ENCODE measurements around the gene PCSK5. TPM values are rescaled to one million over a fixed set of nuclear protein-coding genes. Genes with fewer than 3 reads are reported as not detected.

PCSK5 gene
- total RNA-seq, 1 experiment from 2014 or later = 6.9 TPM

DNA sequence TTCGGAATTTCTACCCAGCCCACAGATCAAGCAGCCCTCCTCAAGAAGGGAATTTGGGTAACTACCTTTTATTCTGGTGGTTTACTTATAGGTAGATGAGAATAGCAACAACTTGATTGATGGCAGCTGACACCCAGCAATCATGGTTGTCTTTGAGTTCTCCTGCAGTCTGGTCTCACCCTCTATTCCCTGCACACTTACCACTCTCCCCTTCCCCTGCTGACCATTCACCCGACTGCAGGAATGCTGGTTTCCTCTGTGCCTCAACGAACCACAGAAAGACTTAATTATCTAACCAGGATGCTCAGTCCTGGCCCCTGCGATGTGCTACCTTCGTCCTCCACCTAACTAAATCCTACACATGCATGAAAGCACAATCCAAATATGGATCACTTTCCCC, 260.8 kb downstream of the PCSK5 start:
- intact Hi-C loops (cut with micrococcal nuclease) = no loop called here

DNA sequence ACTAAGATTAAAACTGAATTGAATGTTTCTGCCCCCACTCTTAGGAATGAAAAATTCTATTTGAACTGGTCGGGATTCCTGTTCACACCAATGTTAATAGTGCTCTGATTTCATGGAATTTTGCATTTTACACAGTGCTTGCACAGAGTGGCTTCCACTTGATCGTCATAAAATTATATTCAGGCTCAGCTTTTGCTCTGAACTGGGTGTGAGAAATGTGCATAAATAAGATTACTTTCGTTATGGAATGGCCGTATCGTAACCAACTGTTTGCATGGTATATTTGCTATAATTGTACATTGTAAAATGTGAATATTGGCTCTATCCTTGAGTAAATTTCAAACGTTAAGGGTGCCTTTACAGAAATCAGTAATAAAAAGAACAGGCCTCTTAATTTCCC, 262.9 kb downstream of the PCSK5 start:
- H3K9me3 ChIP-seq (ENCODE audit: control insufficient read depth in 1 of 2, insufficient read depth in 1 of 2, low read depth in 1 of 2, low read length in 2 of 2) = no peaks in the 10 kb centered on the region
- TF ChIP-seq EZH2 (IDR thresholded peaks at IDR 0.05) (no peak), SRF (IDR thresholded peaks at IDR 0.05; ENCODE audit: low read depth) (no peak), ATF3 (IDR thresholded peaks at IDR 0.05) (no peak), ZNF274 (IDR thresholded peaks at IDR 0.05; ENCODE audit: low read depth, low read length) (no peak), CBX3 (IDR thresholded peaks at IDR 0.05; ENCODE audit: low read depth) (no peak)
- H3K4me2 ChIP-seq (ENCODE audit: low read length) = no peak overlapping the region
- ATAC-seq (no peak), DNase-seq (ENCODE audit: low read depth, low spot score) (no peak)
- ChIA-PET POLR2A (no interaction called here), CTCF (no interaction called here), RAD21 (ENCODE audit: low non-redundant PET in 1 of 2, low total read pairs in 2 of 2, uncharacterized antibody in 2 of 2, unreplicated experiment in 2 of 2) (no interaction called here)
- no peaks in the 10 kb centered on the region for H4K20me1 ChIP-seq (ENCODE audit: insufficient read depth)
- no peak overlapping the region for H3K4me3 ChIP-seq (replicated peaks in 1 of 2; ENCODE audit: low read depth in 1 of 2, low read length in 2 of 2)
- BruUV-seq (replicated peaks) = no TSS peak
- intact Hi-C loops (cut with micrococcal nuclease) = no loop called here
- no peak overlapping the region for H3K9ac ChIP-seq (ENCODE audit: low read length)
- no peaks in the 10 kb centered on the region for H3K79me2 ChIP-seq (ENCODE audit: insufficient read depth, low read length)
- no peaks in the 10 kb centered on the region for H3K9me2 ChIP-seq (ENCODE audit: insufficient read depth)
- H3K27ac ChIP-seq (ENCODE audit: low read depth, low read length) = no peak overlapping the region
- H2AFZ ChIP-seq (ENCODE audit: low read depth, low read length, poor library complexity, severe bottlenecking) = no peak overlapping the region
- no peaks in the 10 kb centered on the region for H3K4me1 ChIP-seq (ENCODE audit: control insufficient read depth in 1 of 2, insufficient read depth in 2 of 2, low read length in 2 of 2)
- H3K36me3 ChIP-seq (ENCODE audit: control insufficient read depth in 1 of 2, insufficient read depth in 2 of 2, low read length in 2 of 2) = no peaks in the 10 kb centered on the region
- H3K27me3 ChIP-seq (ENCODE audit: insufficient read depth, low read length) = no peaks in the 10 kb centered on the region

More for the DNA sequence above, 260.8 kb downstream of the PCSK5 start:
- Histone ChIP-seq H3K27ac (ENCODE audit: low read depth, low read length) (no peak overlapping the region), H3K4me3 (replicated peaks in 1 of 2; ENCODE audit: low read depth in 1 of 2, low read length in 2 of 2) (no peak overlapping the region), H4K20me1 (ENCODE audit: insufficient read depth) (no peaks in the 10 kb centered on the region), H2AFZ (ENCODE audit: low read depth, low read length, poor library complexity, severe bottlenecking) (no peak overlapping the region), H3K9me2 (ENCODE audit: insufficient read depth) (no peaks in the 10 kb centered on the region), H3K79me2 (ENCODE audit: insufficient read depth, low read length) (no peaks in the 10 kb centered on the region), H3K27me3 (ENCODE audit: insufficient read depth, low read length) (no peaks in the 10 kb centered on the region), H3K36me3 (ENCODE audit: control insufficient read depth in 1 of 2, insufficient read depth in 2 of 2, low read length in 2 of 2) (no peaks in the 10 kb centered on the region), H3K9me3 (ENCODE audit: control insufficient read depth in 1 of 2, insufficient read depth in 1 of 2, low read depth in 1 of 2, low read length in 2 of 2) (no peaks in the 10 kb centered on the region), H3K4me2 (ENCODE audit: low read length) (no peak overlapping the region), H3K4me1 (ENCODE audit: control insufficient read depth in 1 of 2, insufficient read depth in 2 of 2, low read length in 2 of 2) (no peaks in the 10 kb centered on the region), H3K9ac (ENCODE audit: low read length) (no peak overlapping the region)
- BruUV-seq (replicated peaks) = no TSS peak
- RAD21 ChIA-PET (ENCODE audit: low non-redundant PET in 1 of 2, low total read pairs in 2 of 2, uncharacterized antibody in 2 of 2, unreplicated experiment in 2 of 2) = no interaction called here
- POLR2A ChIA-PET = no interaction called here
- TF ChIP-seq, protein P1, sequence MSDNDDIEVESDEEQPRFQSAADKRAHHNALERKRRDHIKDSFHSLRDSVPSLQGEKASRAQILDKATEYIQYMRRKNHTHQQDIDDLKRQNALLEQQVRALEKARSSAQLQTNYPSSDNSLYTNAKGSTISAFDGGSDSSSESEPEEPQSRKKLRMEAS (IDR thresholded peaks at IDR 0.05) = no peak
- TF ChIP-seq JUND (IDR thresholded peaks at IDR 0.05) (no peak), EZH2 (IDR thresholded peaks at IDR 0.05) (no peak), RAD21 (IDR thresholded peaks at IDR 0.05; ENCODE audit: low read depth) (no peak), POLR2A (IDR thresholded peaks at IDR 0.05; ENCODE audit: borderline replicate concordance, extremely low read depth, insufficient read depth, insufficient read length) (no peak), SRF (IDR thresholded peaks at IDR 0.05; ENCODE audit: low read depth) (no peak)
- TF ChIP-seq, protein P2, sequence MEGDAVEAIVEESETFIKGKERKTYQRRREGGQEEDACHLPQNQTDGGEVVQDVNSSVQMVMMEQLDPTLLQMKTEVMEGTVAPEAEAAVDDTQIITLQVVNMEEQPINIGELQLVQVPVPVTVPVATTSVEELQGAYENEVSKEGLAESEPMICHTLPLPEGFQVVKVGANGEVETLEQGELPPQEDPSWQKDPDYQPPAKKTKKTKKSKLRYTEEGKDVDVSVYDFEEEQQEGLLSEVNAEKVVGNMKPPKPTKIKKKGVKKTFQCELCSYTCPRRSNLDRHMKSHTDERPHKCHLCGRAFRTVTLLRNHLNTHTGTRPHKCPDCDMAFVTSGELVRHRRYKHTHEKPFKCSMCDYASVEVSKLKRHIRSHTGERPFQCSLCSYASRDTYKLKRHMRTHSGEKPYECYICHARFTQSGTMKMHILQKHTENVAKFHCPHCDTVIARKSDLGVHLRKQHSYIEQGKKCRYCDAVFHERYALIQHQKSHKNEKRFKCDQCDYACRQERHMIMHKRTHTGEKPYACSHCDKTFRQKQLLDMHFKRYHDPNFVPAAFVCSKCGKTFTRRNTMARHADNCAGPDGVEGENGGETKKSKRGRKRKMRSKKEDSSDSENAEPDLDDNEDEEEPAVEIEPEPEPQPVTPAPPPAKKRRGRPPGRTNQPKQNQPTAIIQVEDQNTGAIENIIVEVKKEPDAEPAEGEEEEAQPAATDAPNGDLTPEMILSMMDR (IDR thresholded peaks at IDR 0.05 in 2 of 3, conservative IDR thresholded peaks at IDR 0.05 in 1 of 3; ENCODE audit: borderline replicate concordance in 1 of 3, insufficient read depth in 1 of 3, low read depth in 2 of 3, low read length in 2 of 3) = no peak
- CTCF ChIA-PET = no interaction called here
- DNase-seq (ENCODE audit: low read depth, low spot score) (no peak), ATAC-seq (no peak)
